GM21367 (cell line): ENCODE measurements around the gene ERV3-1.
"Not testable (repeated sequence)": the region's sequence is repeated elsewhere in the genome, so short reads cannot be mapped to it uniquely, and the experiment has no call there.

Experiments
- ATAC-seq: cut with Tn5 transposase; IDR thresholded peaks from one replicate; pipeline ENCODE4 v1.9.1; 2021; ENCODE audit not compliant: unreplicated experiment

Gene ERV3-1

GRCh38 chr7:65001291-65001814, 5.1 kb downstream of the ERV3-1 start:
- no peak for ATAC-seq

GRCh38 chr7:64999165-65000004, 7.1 kb downstream of the ERV3-1 start:
- ATAC-seq = peak; percentile 65

- ATAC-seq = no peak
These were observed 7.7 kb downstream of the ERV3-1 start for GRCh38 chr7:64998865-64999164.

GRCh38 chr7:64997927-64998391, 8.5 kb downstream of the ERV3-1 start:
- ATAC-seq = no peak

- ATAC-seq = no peak
These were observed 9.2 kb downstream of the ERV3-1 start for GRCh38 chr7:64997164-64997908.

- ATAC-seq = no peak
These were observed 10.2 kb downstream of the ERV3-1 start for GRCh38 chr7:64996305-64996704.

- ATAC-seq = no peak
These were observed 12.6 kb downstream of the ERV3-1 start for GRCh38 chr7:64993901-64994300.

GRCh38 chr7:64992971-64993370, 13.5 kb downstream of the ERV3-1 start:
- no peak for ATAC-seq

GRCh38 chr7:64990936-64991335, 15.6 kb downstream of the ERV3-1 start, which contains the start of gene ZNF117:
Gene ZNF117, minus strand, starts transcription at chr7:64991036.
- ATAC-seq = no peak

- no peak for ATAC-seq
These were observed 16.3 kb downstream of the ERV3-1 start for GRCh38 chr7:64990216-64990615.

- ATAC-seq = no peak
These were observed 27.8 kb downstream of the ERV3-1 start for GRCh38 chr7:64978497-64979203.

GRCh38 chr7:64965594-64965993, 40.9 kb downstream of the ERV3-1 start:
- no peak for ATAC-seq

- no peak for ATAC-seq
These were observed 47.3 kb downstream of the ERV3-1 start for GRCh38 chr7:64959072-64959747.

GRCh38 chr7:64951250-64951848, 55.1 kb downstream of the ERV3-1 start:
- ATAC-seq = no peak

- ATAC-seq = not testable (repeated sequence)
These were observed 55.8 kb downstream of the ERV3-1 start for GRCh38 chr7:64950673-64951072.

- ATAC-seq = not testable (repeated sequence)
These were observed 57.7 kb downstream of the ERV3-1 start for GRCh38 chr7:64948774-64949173.

- ATAC-seq = no peak
These were observed 59.1 kb downstream of the ERV3-1 start for GRCh38 chr7:64947252-64948000.

GRCh38 chr7:64946772-64947171, 59.7 kb downstream of the ERV3-1 start:
- ATAC-seq = no peak

- ATAC-seq = no peak
These were observed 60.8 kb downstream of the ERV3-1 start for GRCh38 chr7:64945503-64946175.
